A549 (cell line): ENCODE measurements around the gene INVS.

Source experiments
- BHLHE40 ChIP-seq: IDR thresholded peaks from 2 replicates; pipeline ENCODE4 v1.6.1; 2012; ENCODE audit warnings: low read depth, low read length, inconsistent platforms
- CBX2 ChIP-seq: fragments of 200-600 bp; sonication (generic); IDR thresholded peaks from 2 replicates; pipeline ENCODE4 v1.6.1; 2016; ENCODE audit warnings: low read depth, mild to moderate bottlenecking, borderline replicate concordance
- CEBPB ChIP-seq, 2 experiments: fragments of >200 bp in 1 of 2; sonication (Bioruptor Twin) in 1 of 2; formaldehyde crosslinking in 1 of 2; IDR thresholded peaks; 2 replicates each; pipeline ENCODE4 v1.6.1; 2012 to 2016
- CTCF ChIP-seq: fragments of >200 bp; sonication (Bioruptor Twin); formaldehyde crosslinking; IDR thresholded peaks from 3 replicates; pipeline ENCODE4 v1.5.1; 2016
- EP300 ChIP-seq, 2 experiments: fragments of >200 bp; sonication (Bioruptor Twin); formaldehyde crosslinking; IDR thresholded peaks; 2 replicates in 1 of 2; 3 replicates in 1 of 2; pipeline ENCODE4 v1.6.1; 2016 to 2017
- FOSB ChIP-seq: fragments of 250-450 bp; sonication (Bioruptor Pico); IDR thresholded peaks from 2 replicates; pipeline ENCODE4 v1.5.0; 2020; ENCODE audit warnings: mild to moderate bottlenecking, moderate library complexity
- JUNB ChIP-seq: fragments of >200 bp; sonication (Bioruptor Twin); formaldehyde crosslinking; IDR thresholded peaks from 2 replicates; pipeline ENCODE4 v1.6.1; 2016
- MAFK ChIP-seq: fragments of 450-650 bp; IDR thresholded peaks from 2 replicates; pipeline ENCODE4 v1.6.1; 2014; ENCODE audit not compliant: partially characterized antibody
- MAX ChIP-seq: IDR thresholded peaks from 2 replicates; pipeline ENCODE4 v1.6.1; 2012
- MYC ChIP-seq: IDR thresholded peaks from 2 replicates; pipeline ENCODE4 v1.6.1; 2012; ENCODE audit warnings: mild to moderate bottlenecking, inconsistent platforms, low read length, improper control_type of control experiment, borderline replicate concordance
- POLR2A ChIP-seq: IDR thresholded peaks from 2 replicates; pipeline ENCODE4 v1.6.1; 2012; ENCODE audit warnings: mild to moderate bottlenecking, low read length
- SMC3 ChIP-seq: fragments of >200 bp; sonication (Bioruptor Twin); formaldehyde crosslinking; IDR thresholded peaks from 3 replicates; pipeline ENCODE4 v1.6.1; 2018; ENCODE audit warnings: inconsistent platforms
- ZC3H11A ChIP-seq: fragments of 450-650 bp; IDR thresholded peaks from 2 replicates; pipeline ENCODE4 v1.6.1; 2014; ENCODE audit warnings: antibody characterized with exemption, mild to moderate bottlenecking
- ZSCAN20 ChIP-seq: fragments of 250-450 bp; sonication (Bioruptor Pico); IDR thresholded peaks from 2 replicates; pipeline ENCODE4 v1.8.0; 2022; ENCODE audit warnings: mild to moderate bottlenecking, moderate library complexity

- TF ChIP-seq ZC3H11A (no peak), POLR2A (no peak), CTCF (no peak), MAFK (no peak), CEBPB (IDR thresholded peaks at IDR 0.05) (no peak), BHLHE40 (no peak), MYC (no peak), EP300 (IDR thresholded peaks at IDR 0.05) (no peak), SMC3 (no peak), MAX (no peak), JUNB (no peak), ZSCAN20 (CRISPR knock-in tag) (no peak), CBX2 (no peak), FOSB (CRISPR knock-in tag) (no peak)
These were observed 92.2 kb downstream of the INVS start for GRCh38 chr9:100191264-100191663.
